Nephron (organoid): ENCODE measurements around the gene LSM14A.

Source experiments
- H3K27ac Mint-ChIP-seq, 3 experiments: 2 replicates each; pipeline ENCODE4 v1.8.0; 2020; ENCODE audit warnings: mixed read lengths in 3 of 3, mild to moderate bottlenecking in 2 of 3, moderate library complexity in 1 of 3
- H3K27me3 Mint-ChIP-seq: 2 replicates; pipeline ENCODE4 v1.8.0; 2021; ENCODE audit warnings: low read depth, mild to moderate bottlenecking, moderate library complexity, mixed read lengths
- H3K36me3 Mint-ChIP-seq: 2 replicates; pipeline ENCODE4 v1.8.0; 2020; ENCODE audit warnings: low read depth, mixed read lengths
- H3K4me1 Mint-ChIP-seq: 2 replicates; pipeline ENCODE4 v1.8.0; 2020; ENCODE audit warnings: mixed read lengths
- H3K4me3 Mint-ChIP-seq, 3 experiments: 2 replicates each; pipeline ENCODE4 v1.8.0; 2020; ENCODE audit warnings: mild to moderate bottlenecking in 3 of 3, mixed read lengths in 3 of 3, moderate library complexity in 2 of 3
- H3K9me3 Mint-ChIP-seq: 2 replicates; pipeline ENCODE4 v1.8.0; 2020; ENCODE audit warnings: mixed read lengths
- CTCF ChIP-seq, 3 experiments: fragments of 200-600 bp; sonication (generic); IDR thresholded peaks; one replicate each; pipeline ENCODE4 v1.5.0; 2021; ENCODE audit warnings: antibody characterized with exemption in 3 of 3; ENCODE audit not compliant: unreplicated experiment in 3 of 3

The LSM14A gene

GRCh38 chr19:34256835-34257558, 84.7 kb downstream of the LSM14A start:
- Mint-ChIP-seq H3K27ac (peak overlapping the region; percentile 53 to 81 (median 75)), H3K36me3 (peaks cover 4% of the 10 kb centered on the region), H3K4me1 (peaks cover 42% of the 10 kb centered on the region), H3K9me3 (no peaks in the 10 kb centered on the region), H3K4me3 (peak overlapping the region; percentile 59 to 78 (median 67)), H3K27me3 (no peaks in the 10 kb centered on the region)
- TF ChIP-seq CTCF (IDR thresholded peaks at IDR 0.05; ENCODE audit: unreplicated experiment in 3 of 3), result no peak

GRCh38 chr19:34257559-34257924, 85.2 kb downstream of the LSM14A start:
- no peak for TF ChIP-seq CTCF (IDR thresholded peaks at IDR 0.05; ENCODE audit: unreplicated experiment in 3 of 3)
- H3K4me3 Mint-ChIP-seq, result peak overlapping the region; percentile 59 to 78 (median 67)
- no peaks in the 10 kb centered on the region for H3K9me3 Mint-ChIP-seq
- peaks cover 4% of the 10 kb centered on the region for H3K36me3 Mint-ChIP-seq
- H3K4me1 Mint-ChIP-seq, result peaks cover 42% of the 10 kb centered on the region
- H3K27me3 Mint-ChIP-seq, result no peaks in the 10 kb centered on the region
- H3K27ac Mint-ChIP-seq, result peak overlapping the region; percentile 53 to 81 (median 75)

GRCh38 chr19:34259367-34260095, 87.2 kb downstream of the LSM14A start:
- Mint-ChIP-seq H3K27ac (peak overlapping the region; percentile 25 to 90 (median 75)), H3K27me3 (no peaks in the 10 kb centered on the region), H3K4me1 (peaks cover 41% of the 10 kb centered on the region), H3K36me3 (peaks cover 8% of the 10 kb centered on the region), H3K4me3 (peak overlapping the region; percentile 49 to 60 (median 50)), H3K9me3 (no peaks in the 10 kb centered on the region)
- TF ChIP-seq CTCF (IDR thresholded peaks at IDR 0.05; ENCODE audit: unreplicated experiment in 3 of 3), result no peak

GRCh38 chr19:34260771-34261173, 88.5 kb downstream of the LSM14A start:
- Mint-ChIP-seq H3K27ac (peak overlapping the region; percentile 85 to 95 (median 86)), H3K36me3 (peaks cover 8% of the 10 kb centered on the region), H3K27me3 (no peaks in the 10 kb centered on the region), H3K4me3 (peak overlapping the region; percentile 33 to 55 (median 34)), H3K9me3 (no peaks in the 10 kb centered on the region), H3K4me1 (peaks cover 45% of the 10 kb centered on the region)
- no peak for TF ChIP-seq CTCF (IDR thresholded peaks at IDR 0.05; ENCODE audit: unreplicated experiment in 3 of 3)

- no peaks in the 10 kb centered on the region for H3K27me3 Mint-ChIP-seq
- peaks cover 45% of the 10 kb centered on the region for H3K4me1 Mint-ChIP-seq
- no peaks in the 10 kb centered on the region for H3K9me3 Mint-ChIP-seq
- no peak for TF ChIP-seq CTCF (IDR thresholded peaks at IDR 0.05; ENCODE audit: unreplicated experiment in 3 of 3)
- H3K4me3 Mint-ChIP-seq, result peak overlapping the region; percentile 5 to 34 (median 5)
- H3K27ac Mint-ChIP-seq, result peak overlapping the region; percentile 85 to 95 (median 86)
- peaks cover 8% of the 10 kb centered on the region for H3K36me3 Mint-ChIP-seq
These were observed 89.2 kb downstream of the LSM14A start for GRCh38 chr19:34261334-34262109.
